Erythroblast (primary cell): ENCODE data around the gene USP33.
"Not testable (repeated sequence)": the region's sequence is repeated elsewhere in the genome, so short reads cannot be mapped to it uniquely, and the experiment has no call there.

Experiments used
- DNase-seq, 2 experiments: peaks; one replicate each; lab custom pipeline; 2025; lab: John Stamatoyannopoulos, UW
- GATA1 ChIP-seq: IDR thresholded peaks from 2 replicates; pipeline ENCODE4 v1.6.1; 2011; ENCODE audit warnings: low read depth, mild to moderate bottlenecking, control low read depth, low read length, moderate library complexity
- POLR2A ChIP-seq: IDR thresholded peaks from 2 replicates; pipeline ENCODE4 v1.6.1; 2011; ENCODE audit warnings: mild to moderate bottlenecking, low read length

USP33 gene

GRCh38 chr1:77759071-77760028 lies at the start of gene USP33:
Gene USP33 (minus strand): TSS chr1:77759852. CDS start chr1:77741697, 18,155 bp downstream.
- DNase-seq, result peak; percentile 88 to 92
- TF ChIP-seq POLR2A (peak; percentile 79), GATA1 (no peak)

- TF ChIP-seq POLR2A (no peak), GATA1 (no peak)
- DNase-seq, result no peak
Observed at GRCh38 chr1:77803371-77803770, 43.7 kb upstream of the USP33 start.

GRCh38 chr1:77802026-77802425 lies 42.4 kb upstream of the USP33 start:
- TF ChIP-seq GATA1 (no peak), POLR2A (no peak)
- no peak for DNase-seq

GRCh38 chr1:77797991-77798390 lies 38.3 kb upstream of the USP33 start:
- no peak for TF ChIP-seq POLR2A
- DNase-seq, result no peak

GRCh38 chr1:77796695-77797405 lies 37.2 kb upstream of the USP33 start:
- TF ChIP-seq POLR2A (no peak), GATA1 (no peak)
- no peak for DNase-seq

- no peak for DNase-seq
- TF ChIP-seq GATA1 (no peak), POLR2A (no peak)
Observed at GRCh38 chr1:77794550-77794949, 34.9 kb upstream of the USP33 start.

GRCh38 chr1:77786093-77786741 lies 26.6 kb upstream of the USP33 start:
- not testable (repeated sequence) for DNase-seq

- no peak for DNase-seq
- no peak for TF ChIP-seq POLR2A
- TF ChIP-seq GATA1, result no peak
Observed at GRCh38 chr1:77783141-77783540, 23.5 kb upstream of the USP33 start.

- no peak for DNase-seq
- no peak for TF ChIP-seq POLR2A
Observed at GRCh38 chr1:77781683-77782082, 22.0 kb upstream of the USP33 start.

GRCh38 chr1:77779529-77780281 lies 20.1 kb upstream of the USP33 start, which contains the start of gene MIGA1:
Gene MIGA1 (plus strand): TSS chr1:77779649. CDS start chr1:77783253, 3,604 bp downstream.
- peak; percentile 90 to 92 for DNase-seq
- TF ChIP-seq POLR2A, result peak; percentile 30
- TF ChIP-seq GATA1, result no peak

GRCh38 chr1:77776007-77776700 lies 16.5 kb upstream of the USP33 start:
- TF ChIP-seq POLR2A (no peak), GATA1 (no peak)
- no peak for DNase-seq

GRCh38 chr1:77768006-77768405 lies 8.4 kb upstream of the USP33 start:
- TF ChIP-seq GATA1 (no peak), POLR2A (no peak)
- DNase-seq, result no peak

GRCh38 chr1:77762072-77762476 lies 2.4 kb upstream of the USP33 start:
- TF ChIP-seq GATA1 (no peak), POLR2A (no peak)
- DNase-seq, result peak; percentile 38 to 61
